Parathyroid adenoma (tissue), 2 donors: ENCODE results near the gene NELL2.
"Not testable (repeated sequence)": the region's sequence is repeated elsewhere in the genome, so short reads cannot be mapped to it uniquely, and the experiment has no call there.

Experiments
- H2AFZ ChIP-seq: fragments of 300-600 bp; sonication (generic); one replicate; pipeline ENCODE4 v1.7.0; 2017; ENCODE audit warnings: antibody characterized with exemption, mild to moderate bottlenecking
- H3K27ac ChIP-seq: fragments of 300-600 bp; sonication (generic); one replicate; pipeline ENCODE4 v1.7.0; 2017
- H3K27me3 ChIP-seq: fragments of 300-600 bp; sonication (generic); one replicate; pipeline ENCODE4 v1.7.0; 2017; ENCODE audit warnings: low read length; ENCODE audit not compliant: control insufficient read depth, insufficient read depth
- H3K36me3 ChIP-seq: fragments of 300-600 bp; sonication (generic); one replicate; pipeline ENCODE4 v1.7.0; 2017; ENCODE audit warnings: low read length; ENCODE audit not compliant: control insufficient read depth, insufficient read depth
- H3K4me1 ChIP-seq: fragments of 300-600 bp; sonication (generic); one replicate; pipeline ENCODE4 v1.7.0; 2017; ENCODE audit warnings: control low read depth
- H3K4me2 ChIP-seq: fragments of 300-600 bp; sonication (generic); one replicate; pipeline ENCODE4 v1.7.0; 2017; ENCODE audit warnings: low read length
- H3K4me3 ChIP-seq: fragments of 300-600 bp; sonication (generic); one replicate; pipeline ENCODE4 v1.7.0; 2017; ENCODE audit warnings: low read depth, low read length
- H3K79me2 ChIP-seq: fragments of 300-600 bp; sonication (generic); one replicate; pipeline ENCODE4 v1.7.0; 2017; ENCODE audit warnings: control low read depth
- H3K9ac ChIP-seq: fragments of 300-600 bp; sonication (generic); one replicate; pipeline ENCODE4 v1.7.0; 2017; ENCODE audit warnings: mild to moderate bottlenecking
- H3K9me3 ChIP-seq: fragments of 300-600 bp; sonication (generic); one replicate; pipeline ENCODE4 v1.7.0; 2017; ENCODE audit warnings: low read length; ENCODE audit not compliant: control insufficient read depth
- CTCF ChIP-seq: fragments of 300-600 bp; sonication (generic); IDR thresholded peaks from one replicate; pipeline ENCODE4 v1.7.0; 2017; ENCODE audit warnings: antibody characterized with exemption, mild to moderate bottlenecking
- donor health status: primary hyperparathyroidism.

NELL2 gene

DNA sequence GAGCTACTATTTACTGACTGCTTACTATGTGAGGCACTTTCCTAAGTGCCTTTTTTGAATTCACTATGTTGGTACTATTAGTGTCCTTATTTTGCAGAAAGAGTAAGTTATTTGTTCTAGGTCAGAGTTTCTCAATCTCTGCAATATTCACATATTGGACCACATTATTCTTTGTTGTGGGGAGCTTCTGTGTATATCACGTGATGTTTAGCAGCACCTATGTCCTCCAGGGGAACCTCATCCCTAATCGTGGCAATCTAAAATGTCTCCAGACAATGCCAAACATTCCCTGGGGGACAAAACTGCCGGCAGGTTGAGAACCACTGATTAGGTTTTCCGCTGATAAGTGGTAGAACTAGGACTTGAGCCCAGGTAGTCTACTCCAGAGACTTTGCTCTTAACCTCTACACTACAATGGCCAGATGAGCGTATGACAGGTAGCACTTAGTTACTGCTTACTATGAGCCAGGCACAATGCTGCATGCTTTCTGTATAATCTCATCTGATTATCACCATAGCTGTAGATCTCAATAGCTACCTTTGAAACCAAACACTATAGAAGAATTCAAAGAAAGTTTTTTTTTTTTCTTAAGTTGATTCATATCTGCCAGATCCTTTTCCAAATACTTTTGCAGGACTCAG is 38.9 kb downstream of the NELL2 start:
- H3K4me3 ChIP-seq: no peak overlapping the region

DNA sequence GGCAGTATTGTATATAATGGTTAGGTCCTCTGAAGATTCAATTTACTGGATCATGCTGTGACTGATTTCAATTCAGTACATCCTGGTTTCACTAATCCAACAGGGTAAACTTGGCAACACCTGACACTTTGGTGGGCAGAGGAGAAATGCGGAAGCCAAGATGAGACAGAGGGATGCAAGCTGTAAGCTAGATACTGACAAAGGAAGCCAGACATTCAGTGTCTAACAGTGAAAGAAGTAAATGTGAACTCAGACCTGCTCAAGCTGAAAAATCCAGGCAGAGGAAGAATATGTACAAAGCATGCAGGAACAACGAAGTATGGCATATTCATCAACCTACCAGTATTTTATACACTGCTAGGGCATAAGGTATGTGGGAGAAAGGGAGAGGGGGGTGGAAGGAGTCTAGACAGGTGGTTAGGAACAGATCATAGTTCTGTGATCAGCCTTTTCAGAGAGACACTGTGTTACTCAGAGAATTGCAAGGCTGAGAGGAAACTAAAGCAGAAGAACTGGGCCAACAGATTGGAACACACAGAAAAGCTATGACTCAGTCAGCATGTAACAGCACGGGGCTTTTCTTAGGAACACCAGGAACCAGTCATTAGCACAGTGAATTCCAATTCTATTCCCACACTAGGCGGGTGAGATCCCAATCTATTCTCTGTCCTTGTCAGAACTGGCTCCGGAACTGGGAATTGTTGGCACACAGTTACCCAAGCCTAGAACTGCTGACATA is 40.3 kb downstream of the NELL2 start:
- Histone ChIP-seq H3K36me3 (no peaks in the 10 kb centered on the region), H3K27ac (no peak overlapping the region), H3K9me3 (no peaks in the 10 kb centered on the region), H3K4me3 (no peak overlapping the region), H3K9ac (no peak overlapping the region), H3K79me2 (no peaks in the 10 kb centered on the region), H3K4me2 (no peak overlapping the region), H3K4me1 (no peaks in the 10 kb centered on the region), H2AFZ (no peak overlapping the region), H3K27me3 (no peaks in the 10 kb centered on the region)
- TF ChIP-seq CTCF: no peak

More for the DNA sequence above, 38.9 kb downstream of the NELL2 start:
- no peaks in the 10 kb centered on the region for H3K27me3 ChIP-seq
- no peaks in the 10 kb centered on the region for H3K79me2 ChIP-seq
- H3K9ac ChIP-seq: no peak overlapping the region
- TF ChIP-seq CTCF: no peak
- no peak overlapping the region for H3K4me2 ChIP-seq
- H3K4me1 ChIP-seq: no peaks in the 10 kb centered on the region
- no peak overlapping the region for H3K27ac ChIP-seq
- H2AFZ ChIP-seq: no peak overlapping the region
- H3K36me3 ChIP-seq: no peaks in the 10 kb centered on the region
- no peaks in the 10 kb centered on the region for H3K9me3 ChIP-seq

DNA sequence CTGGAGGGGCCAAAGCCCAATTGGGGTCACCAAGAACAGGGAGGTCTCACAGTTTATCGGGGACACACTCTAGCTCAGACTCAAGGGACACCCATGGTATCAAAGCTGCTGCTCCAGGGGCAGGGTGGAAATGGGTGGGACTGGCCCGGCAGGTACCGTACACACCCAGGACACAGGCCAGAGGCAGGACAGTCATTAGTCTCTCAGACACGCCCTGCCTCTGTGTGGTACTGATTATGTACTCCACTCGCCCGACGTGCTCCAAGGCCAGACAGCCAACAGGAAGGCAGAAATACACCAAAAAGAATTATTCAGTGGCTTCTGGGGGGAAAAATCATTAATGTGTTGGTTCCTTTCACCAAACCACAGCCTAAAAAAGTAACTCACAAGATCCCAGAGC is 41.1 kb downstream of the NELL2 start:
- not testable (repeated sequence) for H3K4me3 ChIP-seq, H3K4me1 ChIP-seq, H3K9me3 ChIP-seq, H2AFZ ChIP-seq, H3K4me2 ChIP-seq, H3K79me2 ChIP-seq, H3K9ac ChIP-seq, H3K27me3 ChIP-seq, H3K27ac ChIP-seq, H3K36me3 ChIP-seq

DNA sequence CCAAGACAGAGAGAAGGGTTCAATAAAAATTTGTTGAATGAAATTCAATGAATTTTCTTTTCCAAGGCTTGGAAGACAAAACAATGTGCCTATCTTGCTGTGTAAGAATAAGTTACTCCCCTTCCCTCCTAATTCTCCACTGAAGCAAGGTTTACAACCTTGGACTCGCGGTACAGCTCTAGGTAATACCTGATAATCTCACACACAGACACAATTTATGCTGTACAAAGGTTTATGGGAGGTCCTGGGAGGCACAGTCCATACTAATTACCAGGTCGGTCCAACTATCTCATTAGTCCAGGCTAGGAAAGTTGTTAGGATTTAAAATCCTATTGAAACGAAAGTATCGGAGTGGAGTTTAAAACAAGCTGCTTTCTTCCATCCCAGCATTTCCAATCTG is 42.6 kb downstream of the NELL2 start:
- Histone ChIP-seq H3K4me3 (no peak overlapping the region), H2AFZ (no peak overlapping the region), H3K27ac (no peak overlapping the region), H3K9ac (no peak overlapping the region), H3K36me3 (no peaks in the 10 kb centered on the region), H3K4me1 (no peaks in the 10 kb centered on the region), H3K4me2 (no peak overlapping the region), H3K79me2 (no peaks in the 10 kb centered on the region), H3K27me3 (no peaks in the 10 kb centered on the region), H3K9me3 (no peaks in the 10 kb centered on the region)
- no peak for TF ChIP-seq CTCF

- Histone ChIP-seq H2AFZ (no peak overlapping the region), H3K9ac (no peak overlapping the region), H3K27ac (no peak overlapping the region), H3K79me2 (no peaks in the 10 kb centered on the region), H3K27me3 (no peaks in the 10 kb centered on the region), H3K4me3 (no peak overlapping the region), H3K4me2 (no peak overlapping the region), H3K36me3 (no peaks in the 10 kb centered on the region), H3K4me1 (no peaks in the 10 kb centered on the region), H3K9me3 (no peaks in the 10 kb centered on the region)
- TF ChIP-seq CTCF: no peak
Measured at GRCh38 chr12:44830566-44831055, 45.5 kb downstream of the NELL2 start.
